ENCODE results near the gene FBXO22.
"Not testable (repeated sequence)": the region's sequence is repeated elsewhere in the genome, so short reads cannot be mapped to it uniquely, and the experiment has no call there.

FBXO22 gene

GRCh38 chr15:75981149-75981815 is 77.6 kb downstream of the FBXO22 start:
- H3K9me3 Mint-ChIP-seq: no peaks in the 10 kb centered on the region
- peaks cover 35% of the 10 kb centered on the region for H3K27me3 Mint-ChIP-seq (ENCODE audit: low read depth)
- no peak overlapping the region for H3K4me3 Mint-ChIP-seq
- no peak overlapping the region for H3K27ac Mint-ChIP-seq
- no peaks in the 10 kb centered on the region for H3K4me1 Mint-ChIP-seq (ENCODE audit: low read depth)
- no peaks in the 10 kb centered on the region for H3K36me3 Mint-ChIP-seq (ENCODE audit: low read depth)

GRCh38 chr15:75982468-75982867 is 78.8 kb downstream of the FBXO22 start:
- H3K27ac Mint-ChIP-seq: no peak overlapping the region

GRCh38 chr15:75984706-75985105 is 81.0 kb downstream of the FBXO22 start:
- not testable (repeated sequence) for H3K4me3 Mint-ChIP-seq; H3K27ac Mint-ChIP-seq; H3K4me1 Mint-ChIP-seq (ENCODE audit: low read depth); H3K36me3 Mint-ChIP-seq (ENCODE audit: low read depth); H3K9me3 Mint-ChIP-seq
- H3K27me3 Mint-ChIP-seq (ENCODE audit: low read depth): peaks cover 24% of the 10 kb centered on the region

More at GRCh38 chr15:75982468-75982867, 78.8 kb downstream of the FBXO22 start:
- Mint-ChIP-seq H3K9me3 (no peaks in the 10 kb centered on the region), H3K4me1 (ENCODE audit: low read depth) (no peaks in the 10 kb centered on the region), H3K4me3 (no peak overlapping the region), H3K27me3 (ENCODE audit: low read depth) (peaks cover 35% of the 10 kb centered on the region), H3K36me3 (ENCODE audit: low read depth) (no peaks in the 10 kb centered on the region)

GRCh38 chr15:75985971-75986370 is 82.3 kb downstream of the FBXO22 start:
- Mint-ChIP-seq H3K4me1 (ENCODE audit: low read depth) (no peaks in the 10 kb centered on the region), H3K4me3 (no peak overlapping the region), H3K36me3 (ENCODE audit: low read depth) (no peaks in the 10 kb centered on the region), H3K9me3 (no peaks in the 10 kb centered on the region), H3K27me3 (ENCODE audit: low read depth) (peaks cover 14% of the 10 kb centered on the region), H3K27ac (no peak overlapping the region)

- Mint-ChIP-seq H3K9me3 (peaks cover 3% of the 10 kb centered on the region), H3K27me3 (ENCODE audit: low read depth) (peaks cover 9% of the 10 kb centered on the region), H3K4me1 (ENCODE audit: low read depth) (no peaks in the 10 kb centered on the region), H3K36me3 (ENCODE audit: low read depth) (no peaks in the 10 kb centered on the region), H3K27ac (no peak overlapping the region), H3K4me3 (no peak overlapping the region)
These were observed 85.4 kb downstream of the FBXO22 start for GRCh38 chr15:75989045-75989444.

- peaks cover 5% of the 10 kb centered on the region for H3K9me3 Mint-ChIP-seq
- peaks cover 9% of the 10 kb centered on the region for H3K27me3 Mint-ChIP-seq (ENCODE audit: low read depth)
These were observed 86.2 kb downstream of the FBXO22 start for GRCh38 chr15:75989875-75990274.

More at GRCh38 chr15:75989875-75990274, 86.2 kb downstream of the FBXO22 start:
- no peaks in the 10 kb centered on the region for H3K36me3 Mint-ChIP-seq (ENCODE audit: low read depth)
- H3K27ac Mint-ChIP-seq: no peak overlapping the region
- no peaks in the 10 kb centered on the region for H3K4me1 Mint-ChIP-seq (ENCODE audit: low read depth)
- no peak overlapping the region for H3K4me3 Mint-ChIP-seq
